SK-N-SH treated with all-trans-retinoic acid at 6 μM for 48 hours (cell line): ENCODE measurements around the gene PMPCB.
A peak's percentile ranks its signal among the peaks of the same experiment; 100 is the strongest.
"Not testable (repeated sequence)": the region's sequence is repeated elsewhere in the genome, so short reads cannot be mapped to it uniquely, and the experiment has no call there.

Experiments used
- ATAC-seq: fragments of 200-7000 bp; cut with Tn5 transposase; 3 replicates; pipeline ENCODE4 v1.9.1; 2020; ENCODE audit warnings: mild to moderate bottlenecking, moderate library complexity
- CSDC2 ChIP-seq: fragments of 250-450 bp; sonication (Bioruptor Pico); IDR thresholded peaks from 2 replicates; pipeline ENCODE4 v1.5.0; 2020; ENCODE audit warnings: mild to moderate bottlenecking, moderate library complexity
- ISL1 ChIP-seq: fragments of 250-450 bp; sonication (Bioruptor Pico); IDR thresholded peaks from 2 replicates; pipeline ENCODE4 v2.1.2; 2022; ENCODE audit warnings: mild to moderate bottlenecking, moderate library complexity
- TCF4 ChIP-seq: fragments of 250-450 bp; sonication (Bioruptor Pico); IDR thresholded peaks from 2 replicates; pipeline ENCODE4 v1.8.0; 2021; ENCODE audit warnings: mild to moderate bottlenecking, moderate library complexity, borderline replicate concordance
- ZFP3 ChIP-seq: fragments of 250-450 bp; sonication (Bioruptor Pico); IDR thresholded peaks from 2 replicates; pipeline ENCODE4 v1.5.0; 2020; ENCODE audit warnings: mild to moderate bottlenecking, moderate library complexity
- ZFP30 ChIP-seq: fragments of 450-650 bp; formaldehyde crosslinking; IDR thresholded peaks from 2 replicates; pipeline ENCODE4 v1.5.0; 2022; ENCODE audit warnings: mild to moderate bottlenecking, moderate library complexity
- ZNF70 ChIP-seq: fragments of 450-650 bp; formaldehyde crosslinking; IDR thresholded peaks from 2 replicates; pipeline ENCODE4 v1.5.0; 2020; ENCODE audit warnings: mild to moderate bottlenecking, moderate library complexity
- TF ChIP-seq, protein P1 (sequence below): fragments of 250-450 bp; sonication (Bioruptor Pico); IDR thresholded peaks from 2 replicates; pipeline ENCODE4 v1.8.0; 2021; ENCODE audit warnings: low read depth, mild to moderate bottlenecking, moderate library complexity, borderline replicate concordance
- TF ChIP-seq, protein P2 (sequence below): fragments of 250-450 bp; sonication (Bioruptor Pico); IDR thresholded peaks from 2 replicates; pipeline ENCODE4 v1.5.1; 2021; ENCODE audit warnings: mild to moderate bottlenecking, moderate library complexity
- TF ChIP-seq, protein P3 (sequence below): fragments of 250-450 bp; sonication (Bioruptor Pico); IDR thresholded peaks from 2 replicates; pipeline ENCODE4 v1.5.0; 2020; ENCODE audit warnings: mild to moderate bottlenecking, moderate library complexity
- TF ChIP-seq, protein P4 (sequence below): fragments of 250-450 bp; sonication (Bioruptor Pico); IDR thresholded peaks from 2 replicates; pipeline ENCODE4 v1.5.1; 2020; ENCODE audit warnings: low read depth, mild to moderate bottlenecking, moderate library complexity

The PMPCB gene, protein sequence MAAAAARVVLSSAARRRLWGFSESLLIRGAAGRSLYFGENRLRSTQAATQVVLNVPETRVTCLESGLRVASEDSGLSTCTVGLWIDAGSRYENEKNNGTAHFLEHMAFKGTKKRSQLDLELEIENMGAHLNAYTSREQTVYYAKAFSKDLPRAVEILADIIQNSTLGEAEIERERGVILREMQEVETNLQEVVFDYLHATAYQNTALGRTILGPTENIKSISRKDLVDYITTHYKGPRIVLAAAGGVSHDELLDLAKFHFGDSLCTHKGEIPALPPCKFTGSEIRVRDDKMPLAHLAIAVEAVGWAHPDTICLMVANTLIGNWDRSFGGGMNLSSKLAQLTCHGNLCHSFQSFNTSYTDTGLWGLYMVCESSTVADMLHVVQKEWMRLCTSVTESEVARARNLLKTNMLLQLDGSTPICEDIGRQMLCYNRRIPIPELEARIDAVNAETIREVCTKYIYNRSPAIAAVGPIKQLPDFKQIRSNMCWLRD

DNA sequence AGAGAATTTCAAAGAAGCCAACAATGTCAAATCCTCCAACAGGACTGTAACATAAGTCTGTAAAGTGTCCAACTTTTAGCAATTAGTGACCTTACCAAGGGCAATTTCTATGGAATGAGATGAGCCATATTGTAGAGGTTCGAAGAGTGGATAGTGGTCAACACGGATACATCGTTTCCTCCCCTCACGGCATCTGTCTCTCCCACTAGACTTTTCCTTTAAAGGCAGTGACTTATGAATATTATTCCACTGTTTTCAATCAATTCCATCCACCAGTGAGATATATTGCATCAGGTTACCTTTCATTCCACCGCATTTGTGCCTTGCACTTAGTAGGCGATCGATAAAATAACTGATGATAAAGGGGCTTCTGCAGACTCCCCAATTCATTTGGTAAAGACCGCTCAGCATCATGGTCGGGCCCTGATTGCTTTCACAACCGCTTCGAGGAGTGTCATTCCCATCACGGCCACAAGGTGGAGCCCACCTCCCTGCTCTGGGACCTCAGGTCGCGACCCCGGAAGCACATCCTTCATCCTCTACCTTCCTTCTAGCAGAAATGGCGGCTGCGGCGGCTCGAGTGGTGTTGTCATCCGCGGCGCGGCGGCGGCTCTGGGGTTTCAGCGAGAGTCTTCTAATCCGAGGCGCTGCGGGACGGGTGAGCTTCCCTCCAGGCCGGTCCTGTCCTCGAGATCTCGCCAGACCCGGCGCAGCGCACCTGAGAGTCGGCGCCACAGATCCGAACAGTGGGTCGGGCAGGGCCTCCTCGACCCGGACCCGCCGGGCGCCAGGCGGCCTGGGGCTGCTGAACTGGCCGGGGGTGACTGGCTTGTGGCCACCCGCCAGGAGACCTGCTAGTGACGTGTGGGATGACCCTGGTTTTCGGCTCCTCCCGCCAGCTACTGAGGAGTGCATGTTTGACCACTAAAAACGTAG, at the start of gene PMPCB:
TSS of gene PMPCB (plus strand) at position 535 of the 936 bp plus-strand sequence. CDS start at position 560, 25 bp downstream.
- peak; percentile 96 for ATAC-seq
- TF ChIP-seq, protein P1, sequence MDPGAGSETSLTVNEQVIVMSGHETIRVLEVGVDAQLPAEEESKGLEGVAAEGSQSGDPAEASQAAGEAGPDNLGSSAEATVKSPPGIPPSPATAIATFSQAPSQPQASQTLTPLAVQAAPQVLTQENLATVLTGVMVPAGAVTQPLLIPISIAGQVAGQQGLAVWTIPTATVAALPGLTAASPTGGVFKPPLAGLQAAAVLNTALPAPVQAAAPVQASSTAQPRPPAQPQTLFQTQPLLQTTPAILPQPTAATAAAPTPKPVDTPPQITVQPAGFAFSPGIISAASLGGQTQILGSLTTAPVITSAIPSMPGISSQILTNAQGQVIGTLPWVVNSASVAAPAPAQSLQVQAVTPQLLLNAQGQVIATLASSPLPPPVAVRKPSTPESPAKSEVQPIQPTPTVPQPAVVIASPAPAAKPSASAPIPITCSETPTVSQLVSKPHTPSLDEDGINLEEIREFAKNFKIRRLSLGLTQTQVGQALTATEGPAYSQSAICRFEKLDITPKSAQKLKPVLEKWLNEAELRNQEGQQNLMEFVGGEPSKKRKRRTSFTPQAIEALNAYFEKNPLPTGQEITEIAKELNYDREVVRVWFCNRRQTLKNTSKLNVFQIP = peak; percentile 84; the same call in 1 of the 2 replicates
- TF ChIP-seq, protein P2, sequence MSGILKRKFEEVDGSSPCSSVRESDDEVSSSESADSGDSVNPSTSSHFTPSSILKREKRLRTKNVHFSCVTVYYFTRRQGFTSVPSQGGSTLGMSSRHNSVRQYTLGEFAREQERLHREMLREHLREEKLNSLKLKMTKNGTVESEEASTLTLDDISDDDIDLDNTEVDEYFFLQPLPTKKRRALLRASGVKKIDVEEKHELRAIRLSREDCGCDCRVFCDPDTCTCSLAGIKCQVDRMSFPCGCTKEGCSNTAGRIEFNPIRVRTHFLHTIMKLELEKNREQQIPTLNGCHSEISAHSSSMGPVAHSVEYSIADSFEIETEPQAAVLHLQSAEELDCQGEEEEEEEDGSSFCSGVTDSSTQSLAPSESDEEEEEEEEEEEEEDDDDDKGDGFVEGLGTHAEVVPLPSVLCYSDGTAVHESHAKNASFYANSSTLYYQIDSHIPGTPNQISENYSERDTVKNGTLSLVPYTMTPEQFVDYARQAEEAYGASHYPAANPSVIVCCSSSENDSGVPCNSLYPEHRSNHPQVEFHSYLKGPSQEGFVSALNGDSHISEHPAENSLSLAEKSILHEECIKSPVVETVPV (CRISPR knock-in tag) = no peak
- TF ChIP-seq ZFP30 (CRISPR knock-in tag) (no peak), ZNF70 (CRISPR knock-in tag) (0 out of 2 replicates have a peak, but pooled peaks have one; percentile 14), ZFP3 (CRISPR knock-in tag) (peak; percentile 54)
- TF ChIP-seq, protein P3, sequence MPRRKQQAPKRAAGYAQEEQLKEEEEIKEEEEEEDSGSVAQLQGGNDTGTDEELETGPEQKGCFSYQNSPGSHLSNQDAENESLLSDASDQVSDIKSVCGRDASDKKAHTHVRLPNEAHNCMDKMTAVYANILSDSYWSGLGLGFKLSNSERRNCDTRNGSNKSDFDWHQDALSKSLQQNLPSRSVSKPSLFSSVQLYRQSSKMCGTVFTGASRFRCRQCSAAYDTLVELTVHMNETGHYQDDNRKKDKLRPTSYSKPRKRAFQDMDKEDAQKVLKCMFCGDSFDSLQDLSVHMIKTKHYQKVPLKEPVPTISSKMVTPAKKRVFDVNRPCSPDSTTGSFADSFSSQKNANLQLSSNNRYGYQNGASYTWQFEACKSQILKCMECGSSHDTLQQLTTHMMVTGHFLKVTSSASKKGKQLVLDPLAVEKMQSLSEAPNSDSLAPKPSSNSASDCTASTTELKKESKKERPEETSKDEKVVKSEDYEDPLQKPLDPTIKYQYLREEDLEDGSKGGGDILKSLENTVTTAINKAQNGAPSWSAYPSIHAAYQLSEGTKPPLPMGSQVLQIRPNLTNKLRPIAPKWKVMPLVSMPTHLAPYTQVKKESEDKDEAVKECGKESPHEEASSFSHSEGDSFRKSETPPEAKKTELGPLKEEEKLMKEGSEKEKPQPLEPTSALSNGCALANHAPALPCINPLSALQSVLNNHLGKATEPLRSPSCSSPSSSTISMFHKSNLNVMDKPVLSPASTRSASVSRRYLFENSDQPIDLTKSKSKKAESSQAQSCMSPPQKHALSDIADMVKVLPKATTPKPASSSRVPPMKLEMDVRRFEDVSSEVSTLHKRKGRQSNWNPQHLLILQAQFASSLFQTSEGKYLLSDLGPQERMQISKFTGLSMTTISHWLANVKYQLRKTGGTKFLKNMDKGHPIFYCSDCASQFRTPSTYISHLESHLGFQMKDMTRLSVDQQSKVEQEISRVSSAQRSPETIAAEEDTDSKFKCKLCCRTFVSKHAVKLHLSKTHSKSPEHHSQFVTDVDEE (CRISPR knock-in tag) = 0 out of 2 replicates have a peak, but pooled peaks have one; percentile 15

DNA sequence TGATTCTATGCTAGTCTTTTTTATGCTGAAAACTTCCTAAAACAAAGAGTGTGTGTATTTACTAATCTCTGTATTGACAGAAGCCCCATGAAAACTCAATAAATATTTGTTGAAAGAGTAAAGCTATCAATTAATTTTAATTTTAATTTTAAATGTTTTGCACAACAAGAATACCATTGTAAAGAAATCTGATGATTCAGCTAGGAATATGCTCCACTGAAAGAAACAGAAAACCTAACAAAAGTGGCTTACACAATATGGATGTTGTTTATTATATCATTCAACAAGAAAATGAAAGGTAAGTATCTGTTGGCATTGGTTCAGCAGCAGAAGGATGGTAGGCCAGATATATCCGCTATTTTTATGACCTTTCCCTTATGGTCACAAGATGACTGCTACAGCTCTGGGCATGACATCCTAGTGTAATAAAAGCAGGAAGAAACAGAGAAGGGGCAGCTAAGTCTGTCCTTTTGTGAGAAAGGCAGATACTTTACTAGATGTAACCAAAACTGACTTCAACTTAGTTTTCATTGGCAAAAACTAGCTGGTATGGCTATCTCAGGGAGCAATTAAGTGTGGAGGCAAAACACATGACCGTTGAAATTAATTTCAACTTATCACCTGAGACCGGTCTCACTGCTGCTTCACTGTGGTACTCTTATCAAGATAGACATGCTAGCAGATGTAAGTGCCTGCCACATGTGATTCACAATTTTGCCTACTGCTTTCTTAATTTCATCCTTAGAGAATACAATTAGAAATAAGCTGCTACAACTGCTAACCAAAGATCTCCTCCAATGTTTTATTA, 43.3 kb upstream of the PMPCB start:
- ATAC-seq = not testable (repeated sequence)

DNA sequence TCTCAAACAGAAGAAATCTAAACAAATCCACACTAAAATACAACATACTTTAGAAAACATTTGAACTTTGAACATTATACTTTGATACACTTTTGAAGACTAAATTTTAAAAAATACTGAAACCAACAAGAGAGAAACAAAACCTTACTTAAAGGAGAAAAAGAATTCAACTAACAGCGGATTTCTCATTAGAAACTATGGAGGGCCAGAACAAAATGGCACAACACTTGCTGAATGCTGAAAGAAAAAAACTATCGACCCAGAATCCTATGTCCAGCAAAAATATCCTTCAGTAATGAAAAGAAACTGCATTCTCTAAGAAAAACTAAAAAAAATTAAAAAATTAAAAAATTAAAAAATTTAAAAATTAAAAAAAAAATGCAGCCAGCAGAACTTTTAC, 33.2 kb upstream of the PMPCB start:
- ATAC-seq = not testable (repeated sequence)

DNA sequence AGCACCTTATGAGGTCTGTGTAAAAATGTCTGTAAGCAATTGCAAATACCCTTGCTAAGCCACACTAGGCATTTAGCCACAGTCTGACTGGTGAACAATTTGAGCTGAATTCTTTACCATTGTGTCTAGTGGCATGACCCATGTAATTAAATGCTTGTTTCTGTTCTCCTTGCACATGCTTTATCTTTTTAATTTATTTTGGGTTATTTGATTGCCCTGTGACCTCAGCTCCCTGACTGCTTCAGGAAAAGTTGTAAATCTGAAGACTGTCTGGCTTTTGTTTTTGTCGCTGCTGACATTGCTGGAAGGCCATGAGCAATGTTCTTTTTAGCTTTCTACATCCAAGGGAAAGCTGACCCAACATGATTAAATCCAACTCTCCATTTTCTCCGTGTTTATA, 31.0 kb upstream of the PMPCB start:
- ATAC-seq = not testable (repeated sequence)
- TF ChIP-seq ISL1 (CRISPR knock-in tag) = peak; percentile 57
- TF ChIP-seq, protein P3 (CRISPR knock-in tag) = peak; percentile 63; the same call in 1 of the 2 replicates
- TF ChIP-seq, protein P4, sequence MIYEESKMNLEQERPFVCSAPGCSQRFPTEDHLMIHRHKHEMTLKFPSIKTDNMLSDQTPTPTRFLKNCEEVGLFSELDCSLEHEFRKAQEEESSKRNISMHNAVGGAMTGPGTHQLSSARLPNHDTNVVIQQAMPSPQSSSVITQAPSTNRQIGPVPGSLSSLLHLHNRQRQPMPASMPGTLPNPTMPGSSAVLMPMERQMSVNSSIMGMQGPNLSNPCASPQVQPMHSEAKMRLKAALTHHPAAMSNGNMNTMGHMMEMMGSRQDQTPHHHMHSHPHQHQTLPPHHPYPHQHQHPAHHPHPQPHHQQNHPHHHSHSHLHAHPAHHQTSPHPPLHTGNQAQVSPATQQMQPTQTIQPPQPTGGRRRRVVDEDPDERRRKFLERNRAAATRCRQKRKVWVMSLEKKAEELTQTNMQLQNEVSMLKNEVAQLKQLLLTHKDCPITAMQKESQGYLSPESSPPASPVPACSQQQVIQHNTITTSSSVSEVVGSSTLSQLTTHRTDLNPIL (CRISPR knock-in tag) = 0 out of 2 replicates have a peak, but pooled peaks have one; percentile 36
- 0 out of 2 replicates have a peak, but pooled peaks have one; percentile 48 for TF ChIP-seq ZFP3 (CRISPR knock-in tag)
- peak; percentile 77 for TF ChIP-seq TCF4 (CRISPR knock-in tag)
- 0 out of 2 replicates have a peak, but pooled peaks have one; percentile 11 for TF ChIP-seq CSDC2
- TF ChIP-seq, all 23 proteins: peak for 6; not testable (repeated sequence) for 17

DNA sequence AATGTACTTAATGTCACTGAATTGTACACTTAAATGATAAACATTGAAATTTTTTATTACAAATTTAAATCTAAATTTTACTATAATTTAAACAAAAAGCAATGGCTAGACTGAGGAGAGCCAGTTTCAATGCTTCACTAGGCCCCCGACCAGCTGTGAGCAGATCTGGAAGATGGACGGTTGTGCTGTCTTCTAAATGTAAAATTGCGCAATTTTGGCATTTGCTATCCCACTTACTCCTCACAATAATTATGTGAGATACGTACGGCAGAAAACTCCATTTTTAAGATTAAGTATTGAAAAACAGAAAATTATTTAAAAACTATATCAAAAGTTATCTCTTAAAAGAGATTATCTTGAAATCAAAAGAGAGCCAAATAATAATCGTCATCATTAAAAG, 23.9 kb upstream of the PMPCB start:
- not testable (repeated sequence) for ATAC-seq

DNA sequence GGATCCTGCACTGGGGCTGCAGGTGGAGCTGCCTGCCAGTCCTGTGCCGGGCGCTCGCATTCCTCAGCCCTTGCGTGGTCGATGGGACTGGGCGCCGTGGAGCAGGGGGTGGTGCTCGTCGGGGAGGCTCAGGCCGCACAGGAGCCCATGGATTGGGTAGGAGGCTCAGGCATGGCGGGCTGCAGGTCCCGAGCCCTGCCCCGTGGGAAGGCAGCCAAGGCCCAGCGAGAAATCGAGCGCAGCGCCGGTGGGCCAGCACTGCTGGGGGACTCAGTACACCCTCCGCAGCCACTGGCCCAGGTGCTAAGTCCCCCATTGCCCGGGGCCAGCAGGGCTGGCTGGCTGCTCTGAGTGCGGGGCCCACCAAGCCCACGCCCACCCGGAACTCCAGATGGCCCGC, 22.4 kb upstream of the PMPCB start:
- not testable (repeated sequence) for ATAC-seq

DNA sequence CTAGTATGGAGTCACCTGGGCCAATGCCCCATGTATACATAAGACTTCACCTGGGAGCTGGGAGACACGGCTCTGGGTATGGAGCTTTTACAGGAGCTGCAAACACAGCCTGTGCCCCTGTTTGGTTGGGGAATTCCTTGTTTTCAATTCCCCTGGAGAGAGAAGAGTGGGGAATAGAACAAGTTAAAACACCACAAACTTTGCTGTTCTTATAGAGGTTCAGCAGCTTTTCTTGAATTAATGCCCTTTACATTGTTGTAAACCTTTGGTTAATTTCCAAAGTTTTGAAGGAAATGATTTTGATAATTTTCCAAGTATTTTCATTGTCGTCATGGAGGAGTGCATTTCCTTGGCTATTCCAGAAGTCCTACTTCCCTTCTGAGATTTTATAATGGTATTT, 19.0 kb upstream of the PMPCB start:
- ATAC-seq = not testable (repeated sequence)

DNA sequence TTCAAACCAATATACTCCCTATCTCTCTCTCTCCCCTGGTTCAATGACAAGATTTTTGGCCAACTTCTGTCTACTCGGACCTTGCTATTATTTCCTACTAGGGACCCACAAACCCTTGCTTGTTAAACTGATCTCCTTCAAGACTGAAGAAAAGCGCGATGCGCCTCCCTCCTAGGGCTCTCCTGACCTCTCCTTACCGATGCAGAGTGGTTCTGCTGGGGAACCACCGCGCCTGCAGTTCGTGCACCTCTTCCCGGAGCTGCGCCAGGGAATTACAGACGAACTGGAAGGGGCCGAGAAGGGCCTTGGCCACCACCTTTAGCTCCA, 17.6 kb upstream of the PMPCB start:
- peak; percentile 85 for ATAC-seq

DNA sequence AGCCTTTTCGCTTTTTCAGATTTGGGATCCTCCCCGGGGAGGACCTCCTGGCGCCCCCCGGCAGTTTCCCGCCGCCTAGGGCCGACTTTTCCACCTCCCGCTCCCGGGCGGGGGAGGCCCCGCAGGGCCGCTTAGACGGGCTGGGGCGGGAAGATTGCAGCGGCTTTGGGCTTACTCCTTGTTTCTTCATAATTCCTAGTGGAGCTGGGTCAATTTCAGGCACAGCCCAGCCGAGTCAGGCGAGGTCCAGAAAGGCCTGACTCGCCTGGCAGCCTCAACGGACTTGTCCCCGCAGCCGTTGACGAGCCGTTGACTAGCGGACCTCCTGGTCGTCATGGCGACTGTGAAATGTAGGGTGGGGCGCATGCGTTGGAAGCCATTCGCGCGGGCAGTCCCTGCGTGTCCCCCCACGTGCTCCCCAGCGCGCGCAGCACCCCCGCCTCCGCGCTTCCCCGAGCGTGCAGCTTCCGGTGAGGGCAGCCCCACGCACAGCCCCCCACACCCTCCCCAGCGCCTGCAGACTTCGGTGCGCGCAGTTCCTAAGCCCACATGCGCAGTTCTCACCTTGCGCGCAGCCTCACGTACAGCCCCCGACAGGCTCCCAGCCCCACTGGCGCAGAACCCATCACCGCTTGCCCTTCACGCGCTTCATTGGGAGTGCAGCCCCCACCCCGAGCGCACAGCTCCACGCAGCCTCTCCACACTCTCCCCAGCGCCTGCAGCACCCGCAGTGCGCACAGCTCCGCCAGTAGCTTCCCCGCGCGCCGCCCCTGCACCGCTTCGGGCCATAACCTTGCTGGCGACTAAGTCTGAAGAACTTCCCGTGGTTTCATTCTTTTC, 17.1 kb upstream of the PMPCB start:
- peak; percentile 93 for ATAC-seq
